Effector memory CD4-positive, alpha-beta T cell (primary cell): ENCODE data around the gene HLA-DMB.

Source experiments
- DNase-seq, 3 donors: peaks; one replicate each; pipeline ENCODE4 v3.0.0-alpha.2; 2020
- H3K27ac ChIP-seq: 2 replicates; pipeline ENCODE4 v1.7.0; 2013; ENCODE audit warnings: mild to moderate bottlenecking, low read length, moderate library complexity; ENCODE audit not compliant: insufficient read depth, poor library complexity, severe bottlenecking
- H3K27me3 ChIP-seq: replicated peaks from 2 replicates; pipeline ENCODE4 v1.7.0; 2013; ENCODE audit warnings: mild to moderate bottlenecking, low read length; ENCODE audit not compliant: insufficient read depth, control insufficient read depth, poor library complexity, severe bottlenecking
- H3K36me3 ChIP-seq: 2 replicates; pipeline ENCODE4 v1.7.0; 2013; ENCODE audit warnings: mild to moderate bottlenecking, low read length, moderate library complexity; ENCODE audit not compliant: control insufficient read depth, insufficient read depth
- H3K4me1 ChIP-seq: 2 replicates; pipeline ENCODE4 v1.7.0; 2013; ENCODE audit warnings: low read length, mild to moderate bottlenecking; ENCODE audit not compliant: control insufficient read depth, insufficient read depth, poor library complexity, severe bottlenecking
- H3K4me3 ChIP-seq: 2 replicates; pipeline ENCODE4 v1.7.0; 2013; ENCODE audit warnings: low read length, low read depth, mild to moderate bottlenecking; ENCODE audit not compliant: insufficient read depth, poor library complexity, severe bottlenecking
- H3K9me3 ChIP-seq: 2 replicates; pipeline ENCODE4 v1.7.0; 2013; ENCODE audit warnings: mild to moderate bottlenecking, low read length, moderate library complexity; ENCODE audit not compliant: control insufficient read depth

HLA-DMB gene

GRCh38 chr6:32971581-32972352 is 30.9 kb upstream of the HLA-DMB start:
- Histone ChIP-seq H3K27me3 (no peaks in the 10 kb centered on the region), H3K27ac (peak overlapping the region; percentile 97), H3K36me3 (peaks cover 35% of the 10 kb centered on the region), H3K4me1 (peaks cover 40% of the 10 kb centered on the region), H3K9me3 (no peaks in the 10 kb centered on the region), H3K4me3 (peak overlapping the region; percentile 94)
- peak; percentile 99 to 100 (median 100) for DNase-seq

GRCh38 chr6:32971242-32971580 is 30.4 kb upstream of the HLA-DMB start:
- Histone ChIP-seq H3K27me3 (no peaks in the 10 kb centered on the region), H3K4me3 (peak overlapping the region; percentile 92), H3K27ac (peak overlapping the region; percentile 97), H3K4me1 (peaks cover 40% of the 10 kb centered on the region), H3K9me3 (no peaks in the 10 kb centered on the region), H3K36me3 (peaks cover 30% of the 10 kb centered on the region)
- no peak for DNase-seq

GRCh38 chr6:32970413-32971241 is 29.8 kb upstream of the HLA-DMB start:
- Histone ChIP-seq H3K9me3 (no peaks in the 10 kb centered on the region), H3K4me3 (peak overlapping the region; percentile 92), H3K4me1 (peaks cover 40% of the 10 kb centered on the region), H3K36me3 (peaks cover 24% of the 10 kb centered on the region), H3K27ac (peak overlapping the region; percentile 97), H3K27me3 (no peaks in the 10 kb centered on the region)
- DNase-seq = peak in 2 of 3 donors; percentile 39 to 63

- Histone ChIP-seq H3K36me3 (peaks cover 16% of the 10 kb centered on the region), H3K9me3 (no peaks in the 10 kb centered on the region), H3K4me3 (peak overlapping the region; percentile 92), H3K4me1 (peaks cover 34% of the 10 kb centered on the region), H3K27ac (peak overlapping the region; percentile 97), H3K27me3 (no peaks in the 10 kb centered on the region)
- DNase-seq = peak in 2 of 3 donors; percentile 43 to 57
Measured at GRCh38 chr6:32969685-32970412, 29.0 kb upstream of the HLA-DMB start.

GRCh38 chr6:32968867-32969684 is 28.2 kb upstream of the HLA-DMB start:
- H3K4me1 ChIP-seq = peaks cover 26% of the 10 kb centered on the region
- peak overlapping the region; percentile 97 for H3K27ac ChIP-seq
- H3K4me3 ChIP-seq = peak overlapping the region; percentile 92
- peak in 2 of 3 donors; percentile 43 to 44 for DNase-seq
- no peaks in the 10 kb centered on the region for H3K27me3 ChIP-seq
- no peaks in the 10 kb centered on the region for H3K9me3 ChIP-seq
- peaks cover 10% of the 10 kb centered on the region for H3K36me3 ChIP-seq

- Histone ChIP-seq H3K27ac (peak within 1 kb of the TSS; percentile 97), H3K4me3 (peak within 1 kb of the TSS; percentile 92), H3K9me3 (no peaks in the 10 kb centered on the region), H3K4me1 (peaks cover 25% of the 10 kb centered on the region), H3K27me3 (no peaks in the 10 kb centered on the region), H3K36me3 (peaks cover 10% of the 10 kb centered on the region)
- DNase-seq = peak; percentile 92 to 96 (median 94)
Measured at GRCh38 chr6:32968093-32968866, 27.5 kb upstream of the HLA-DMB start, which contains the start of gene BRD2. TSS of gene BRD2 (plus strand) at chr6:32968594. CDS start at chr6:32972899, 4,305 bp downstream.

- peak overlapping the region; percentile 92 for H3K4me3 ChIP-seq
- H3K4me1 ChIP-seq = peaks cover 25% of the 10 kb centered on the region
- DNase-seq = no peak
- H3K27me3 ChIP-seq = no peaks in the 10 kb centered on the region
- H3K9me3 ChIP-seq = no peaks in the 10 kb centered on the region
- peaks cover 2% of the 10 kb centered on the region for H3K36me3 ChIP-seq
- H3K27ac ChIP-seq = peak overlapping the region; percentile 97
Measured at GRCh38 chr6:32967151-32968091, 26.6 kb upstream of the HLA-DMB start.

GRCh38 chr6:32964776-32965175 is 23.9 kb upstream of the HLA-DMB start:
- no peak overlapping the region for H3K4me3 ChIP-seq
- DNase-seq = no peak
- no peak overlapping the region for H3K27ac ChIP-seq
- H3K27me3 ChIP-seq = no peaks in the 10 kb centered on the region
- H3K9me3 ChIP-seq = no peaks in the 10 kb centered on the region
- peaks cover 24% of the 10 kb centered on the region for H3K4me1 ChIP-seq
- no peaks in the 10 kb centered on the region for H3K36me3 ChIP-seq
